Effector memory CD4-positive, alpha-beta T cell (primary cell): ENCODE measurements around the gene MIA3.

Experiments used
- DNase-seq, 3 donors: peaks; one replicate each; pipeline ENCODE4 v3.0.0-alpha.2; 2020
- H3K27ac ChIP-seq: 2 replicates; pipeline ENCODE4 v1.7.0; 2013; ENCODE audit warnings: mild to moderate bottlenecking, low read length, moderate library complexity; ENCODE audit not compliant: insufficient read depth, poor library complexity, severe bottlenecking
- H3K27me3 ChIP-seq: replicated peaks from 2 replicates; pipeline ENCODE4 v1.7.0; 2013; ENCODE audit warnings: mild to moderate bottlenecking, low read length; ENCODE audit not compliant: insufficient read depth, control insufficient read depth, poor library complexity, severe bottlenecking
- H3K36me3 ChIP-seq: 2 replicates; pipeline ENCODE4 v1.7.0; 2013; ENCODE audit warnings: mild to moderate bottlenecking, low read length, moderate library complexity; ENCODE audit not compliant: control insufficient read depth, insufficient read depth
- H3K4me1 ChIP-seq: 2 replicates; pipeline ENCODE4 v1.7.0; 2013; ENCODE audit warnings: low read length, mild to moderate bottlenecking; ENCODE audit not compliant: control insufficient read depth, insufficient read depth, poor library complexity, severe bottlenecking
- H3K4me3 ChIP-seq: 2 replicates; pipeline ENCODE4 v1.7.0; 2013; ENCODE audit warnings: low read length, low read depth, mild to moderate bottlenecking; ENCODE audit not compliant: insufficient read depth, poor library complexity, severe bottlenecking
- H3K9me3 ChIP-seq: 2 replicates; pipeline ENCODE4 v1.7.0; 2013; ENCODE audit warnings: mild to moderate bottlenecking, low read length, moderate library complexity; ENCODE audit not compliant: control insufficient read depth

MIA3 gene

DNA sequence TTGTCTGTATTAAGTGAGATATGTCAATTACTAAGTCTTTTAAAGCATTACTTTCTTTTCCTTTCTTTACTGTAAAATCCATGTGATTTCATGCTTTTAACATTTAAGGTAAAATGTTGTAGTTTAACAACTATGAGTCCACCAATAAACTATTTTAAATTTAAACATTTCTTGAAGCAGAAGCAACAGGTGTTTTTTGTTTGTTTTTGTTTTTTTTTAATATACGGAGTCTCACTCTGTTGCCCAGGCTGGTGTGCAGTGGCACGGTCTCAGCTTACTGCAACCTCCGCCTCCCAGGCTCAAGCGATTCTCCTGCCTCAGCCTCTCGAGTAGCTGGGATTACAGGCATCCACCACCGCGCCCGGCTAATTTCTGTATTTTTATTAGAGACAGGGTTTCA is 78.8 kb downstream of the MIA3 start:
- Histone ChIP-seq H3K36me3 (peaks cover 26% of the 10 kb centered on the region), H3K27ac (no peak overlapping the region), H3K9me3 (no peaks in the 10 kb centered on the region), H3K4me3 (no peak overlapping the region), H3K4me1 (no peaks in the 10 kb centered on the region), H3K27me3 (no peaks in the 10 kb centered on the region)
- no peak for DNase-seq

- Histone ChIP-seq H3K4me3 (no peak overlapping the region), H3K27ac (no peak overlapping the region), H3K36me3 (peaks cover 30% of the 10 kb centered on the region), H3K27me3 (no peaks in the 10 kb centered on the region), H3K9me3 (no peaks in the 10 kb centered on the region), H3K4me1 (no peaks in the 10 kb centered on the region)
- no peak for DNase-seq
These were observed 79.3 kb downstream of the MIA3 start for GRCh38 chr1:222697203-222697602.

- no peak for DNase-seq
- Histone ChIP-seq H3K36me3 (peaks cover 34% of the 10 kb centered on the region), H3K9me3 (no peaks in the 10 kb centered on the region), H3K4me1 (no peaks in the 10 kb centered on the region), H3K27me3 (no peaks in the 10 kb centered on the region), H3K27ac (no peak overlapping the region), H3K4me3 (no peak overlapping the region)
These were observed 79.9 kb downstream of the MIA3 start for GRCh38 chr1:222697826-222698225.

- Histone ChIP-seq H3K36me3 (peaks cover 29% of the 10 kb centered on the region), H3K4me3 (no peak overlapping the region), H3K9me3 (no peaks in the 10 kb centered on the region), H3K4me1 (no peaks in the 10 kb centered on the region), H3K27me3 (no peaks in the 10 kb centered on the region), H3K27ac (no peak overlapping the region)
- no peak for DNase-seq
These were observed 84.3 kb downstream of the MIA3 start for GRCh38 chr1:222702210-222702609.

- Histone ChIP-seq H3K27ac (no peak overlapping the region), H3K36me3 (peaks cover 23% of the 10 kb centered on the region), H3K4me3 (no peak overlapping the region), H3K27me3 (no peaks in the 10 kb centered on the region), H3K9me3 (no peaks in the 10 kb centered on the region), H3K4me1 (no peaks in the 10 kb centered on the region)
- no peak for DNase-seq
These were observed 86.4 kb downstream of the MIA3 start for GRCh38 chr1:222704260-222704659.

DNA sequence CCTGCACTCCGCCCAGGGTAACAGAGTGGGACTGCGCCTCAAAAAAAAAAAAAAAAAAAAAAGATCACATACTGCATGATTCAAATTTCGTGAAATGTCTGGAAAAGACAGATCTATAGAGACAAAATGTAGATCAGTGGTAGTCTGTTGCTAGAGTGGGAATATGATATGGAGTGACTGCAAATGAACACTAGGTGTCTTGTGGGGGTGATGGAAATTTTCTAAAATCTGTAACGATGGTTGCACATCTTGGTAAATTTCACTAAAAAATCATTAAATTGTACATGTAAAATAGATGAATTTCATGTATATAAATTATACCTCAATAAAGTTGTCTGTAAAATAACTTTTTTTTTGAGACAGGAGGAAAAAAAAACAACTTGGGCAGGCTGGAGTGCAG is 88.9 kb downstream of the MIA3 start:
- Histone ChIP-seq H3K4me3 (no peak overlapping the region), H3K27ac (no peak overlapping the region), H3K36me3 (peaks cover 12% of the 10 kb centered on the region), H3K9me3 (no peaks in the 10 kb centered on the region), H3K4me1 (peaks cover 6% of the 10 kb centered on the region), H3K27me3 (no peaks in the 10 kb centered on the region)
- no peak for DNase-seq

GRCh38 chr1:222709700-222710153 is 91.8 kb downstream of the MIA3 start:
- Histone ChIP-seq H3K27me3 (no peaks in the 10 kb centered on the region), H3K4me3 (no peak overlapping the region), H3K9me3 (no peaks in the 10 kb centered on the region), H3K4me1 (peaks cover 6% of the 10 kb centered on the region), H3K27ac (no peak overlapping the region), H3K36me3 (no peaks in the 10 kb centered on the region)
- DNase-seq = no peak

DNA sequence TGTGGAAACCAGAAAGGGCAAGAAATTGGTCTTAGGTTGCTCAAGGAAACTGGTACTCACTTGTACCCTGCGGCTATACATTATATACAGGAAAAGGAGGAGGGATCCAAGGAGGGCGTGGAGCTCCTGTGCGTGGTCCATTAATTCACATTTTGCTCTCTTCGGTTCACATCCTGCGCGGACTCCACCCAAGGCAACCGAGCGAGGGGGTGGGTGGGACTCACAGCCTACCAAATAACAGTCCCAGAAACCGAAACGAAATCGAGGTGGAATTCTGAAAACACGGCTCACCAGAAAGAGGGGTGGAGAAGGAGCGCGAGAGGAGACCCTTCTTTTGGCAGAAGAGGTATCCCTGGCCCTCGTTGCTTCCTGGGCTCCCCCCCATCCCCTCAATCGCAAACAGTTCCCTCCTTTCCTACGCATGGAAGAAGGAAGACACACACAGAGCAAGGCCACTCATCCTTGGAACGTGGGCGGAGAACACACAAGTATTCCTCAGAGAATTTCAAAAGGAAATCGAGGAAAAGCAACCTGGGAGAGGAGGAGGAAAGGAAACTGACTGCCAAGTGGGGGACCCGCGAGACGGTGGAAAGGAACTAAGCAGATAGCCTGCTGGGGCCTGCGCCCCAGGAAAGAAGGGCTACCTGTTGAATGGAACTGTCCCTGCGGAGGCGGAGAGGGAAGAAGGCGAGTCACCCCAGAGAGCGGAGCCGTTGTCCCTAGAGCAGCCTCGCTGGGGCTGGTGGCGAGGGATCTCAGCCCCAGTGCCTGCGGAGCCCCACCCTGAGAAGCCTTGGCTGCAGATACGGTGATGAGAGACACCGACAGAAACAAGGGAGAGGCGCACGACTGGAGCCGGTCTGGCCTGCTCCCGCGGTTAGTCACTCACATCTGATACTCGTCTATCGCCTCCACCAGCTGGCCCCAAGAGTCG is 93.7 kb downstream of the MIA3 start:
- peaks cover 5% of the 10 kb centered on the region for H3K36me3 ChIP-seq
- DNase-seq = peak; percentile 45 to 49 (median 45)

DNA sequence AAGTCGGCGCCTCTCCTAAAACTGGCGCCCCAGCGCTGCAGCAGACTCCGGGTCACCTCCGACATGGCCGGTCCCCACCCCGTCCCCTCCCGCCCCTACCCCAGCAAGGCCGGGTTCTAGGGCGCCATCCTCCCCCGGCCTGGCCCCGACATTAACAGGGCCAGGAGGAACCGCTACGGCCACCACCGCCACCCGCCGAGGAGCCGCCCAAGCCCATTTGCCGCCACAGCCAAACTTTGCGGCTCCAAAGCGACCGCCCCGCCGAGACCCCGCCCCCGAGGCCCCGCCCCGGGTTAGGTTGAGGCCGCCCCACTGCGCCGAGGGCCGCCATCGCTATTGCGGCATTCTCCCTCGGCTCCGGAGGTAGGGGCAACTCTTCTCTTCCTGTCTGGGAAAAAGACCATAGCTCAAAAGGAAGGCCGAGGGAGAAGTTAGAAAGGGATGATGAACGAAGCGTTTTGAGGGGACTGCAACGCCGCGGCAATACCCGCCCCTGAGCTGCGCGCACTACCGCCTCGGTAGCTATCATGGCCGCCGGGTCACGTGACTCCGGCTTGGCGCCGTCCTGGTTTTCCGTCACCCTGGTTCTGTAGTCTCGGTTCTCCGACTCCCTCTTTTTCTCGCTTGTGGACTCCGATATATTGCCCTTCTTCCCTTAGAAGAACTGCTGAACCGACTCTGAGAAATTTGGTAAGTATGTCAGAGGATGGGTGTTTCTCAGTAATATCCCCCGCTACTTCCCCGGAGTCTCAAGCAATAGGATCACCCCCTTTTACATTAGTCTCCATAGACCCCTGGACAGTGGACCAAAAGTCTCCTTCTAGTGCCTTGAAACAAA is 94.6 kb downstream of the MIA3 start, which contains the start of the genes AIDA and BROX:
Gene AIDA, minus strand, starts transcription at position 239 of the 838 bp plus-strand sequence. Its CDS starts 174 bp downstream, at position 65.
Gene BROX, plus strand, starts transcription at position 312 of the 838 bp plus-strand sequence. CDS start 3,136 bp downstream, outside the sequence.
- no peaks in the 10 kb centered on the region for H3K9me3 ChIP-seq
- peak within 1 kb of the TSS; percentile 99 for H3K27ac ChIP-seq
- peak within 1 kb of the TSS; percentile 88 for H3K4me3 ChIP-seq
- DNase-seq = peak; percentile 83 to 91 (median 90)
- no peaks in the 10 kb centered on the region for H3K27me3 ChIP-seq
- peaks cover 9% of the 10 kb centered on the region for H3K36me3 ChIP-seq
- peaks cover 6% of the 10 kb centered on the region for H3K4me1 ChIP-seq

More for the DNA sequence above, 93.7 kb downstream of the MIA3 start:
- peak overlapping the region; percentile 88 for H3K4me3 ChIP-seq
- H3K4me1 ChIP-seq = peaks cover 6% of the 10 kb centered on the region
- H3K27ac ChIP-seq = peak overlapping the region; percentile 99
- H3K9me3 ChIP-seq = no peaks in the 10 kb centered on the region
- H3K27me3 ChIP-seq = no peaks in the 10 kb centered on the region
